Endothelial cell of umbilical vein (primary cell): ENCODE results near the gene PNMA1.

Experiments
- EZH2 ChIP-seq: IDR thresholded peaks from 2 replicates; pipeline ENCODE4 v1.6.1; 2012; ENCODE audit warnings: borderline replicate concordance, low read depth, mild to moderate bottlenecking, moderate library complexity, low read length, inconsistent platforms; ENCODE audit not compliant: severe bottlenecking
- POLR2A ChIP-seq: IDR thresholded peaks from 2 replicates; pipeline ENCODE4 v1.6.1; 2012; ENCODE audit warnings: low read depth, mild to moderate bottlenecking, control low read depth, low read length
- TF ChIP-seq, protein P1 (sequence below), 2 donors: IDR thresholded peaks; 1 replicate in 1 of 2; 2 replicates in 1 of 2; pipeline ENCODE4 v1.5.1; 2011; ENCODE audit warnings: low read length in 2 of 2, mild to moderate bottlenecking in 2 of 2, moderate library complexity in 2 of 2, control low read depth in 1 of 2, inconsistent platforms in 1 of 2, low read depth in 1 of 2; ENCODE audit not compliant: insufficient read depth in 1 of 2; ENCODE audit errors: extremely low read depth in 1 of 2
- TF ChIP-seq, protein P2 (sequence below): IDR thresholded peaks from 2 replicates; pipeline ENCODE4 v1.6.1; 2011; ENCODE audit not compliant: insufficient read depth, insufficient read length

DNA sequence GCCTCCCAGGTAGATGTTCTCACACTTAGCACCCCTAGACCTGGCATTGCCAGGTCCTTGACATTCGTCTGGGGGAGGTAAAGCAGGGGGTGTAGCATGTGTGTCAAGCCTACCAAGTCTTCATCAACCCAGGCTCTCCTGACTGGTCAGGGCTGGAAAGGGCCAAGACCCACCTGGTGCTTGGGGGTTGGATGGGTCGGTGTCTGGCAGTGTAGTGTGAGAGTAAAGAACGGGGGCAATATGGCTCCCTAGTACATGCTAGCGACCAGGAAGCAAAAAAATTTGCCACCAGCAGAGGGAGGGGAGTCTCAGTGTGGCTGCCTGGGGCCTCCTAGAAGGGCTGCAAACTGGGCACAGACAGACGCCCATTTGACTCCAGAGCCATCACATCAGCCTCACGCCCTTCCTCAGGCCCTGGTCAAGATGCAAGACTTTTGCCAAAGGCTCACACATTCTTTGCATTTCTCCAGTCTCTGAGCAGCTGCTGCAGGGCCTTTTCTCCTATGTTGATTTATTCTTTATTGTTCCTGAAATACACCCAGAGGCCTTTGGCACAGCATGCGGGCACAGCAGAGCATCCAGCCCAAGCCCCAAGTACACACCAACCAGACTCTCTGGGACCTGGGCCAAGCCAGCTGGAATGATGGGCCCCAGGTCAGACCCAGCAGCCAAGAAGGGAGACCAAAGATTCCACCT, 38.3 kb upstream of the PNMA1 start:
- TF ChIP-seq EZH2 (no peak), POLR2A (peak; percentile 13)
- TF ChIP-seq, protein P1, sequence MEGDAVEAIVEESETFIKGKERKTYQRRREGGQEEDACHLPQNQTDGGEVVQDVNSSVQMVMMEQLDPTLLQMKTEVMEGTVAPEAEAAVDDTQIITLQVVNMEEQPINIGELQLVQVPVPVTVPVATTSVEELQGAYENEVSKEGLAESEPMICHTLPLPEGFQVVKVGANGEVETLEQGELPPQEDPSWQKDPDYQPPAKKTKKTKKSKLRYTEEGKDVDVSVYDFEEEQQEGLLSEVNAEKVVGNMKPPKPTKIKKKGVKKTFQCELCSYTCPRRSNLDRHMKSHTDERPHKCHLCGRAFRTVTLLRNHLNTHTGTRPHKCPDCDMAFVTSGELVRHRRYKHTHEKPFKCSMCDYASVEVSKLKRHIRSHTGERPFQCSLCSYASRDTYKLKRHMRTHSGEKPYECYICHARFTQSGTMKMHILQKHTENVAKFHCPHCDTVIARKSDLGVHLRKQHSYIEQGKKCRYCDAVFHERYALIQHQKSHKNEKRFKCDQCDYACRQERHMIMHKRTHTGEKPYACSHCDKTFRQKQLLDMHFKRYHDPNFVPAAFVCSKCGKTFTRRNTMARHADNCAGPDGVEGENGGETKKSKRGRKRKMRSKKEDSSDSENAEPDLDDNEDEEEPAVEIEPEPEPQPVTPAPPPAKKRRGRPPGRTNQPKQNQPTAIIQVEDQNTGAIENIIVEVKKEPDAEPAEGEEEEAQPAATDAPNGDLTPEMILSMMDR (IDR thresholded peaks at IDR 0.05; ENCODE audit: extremely low read depth in 1 of 2, insufficient read depth in 1 of 2, low read depth in 1 of 2, low read length in 2 of 2): peak; percentile 32 to 45
- TF ChIP-seq, protein P2, sequence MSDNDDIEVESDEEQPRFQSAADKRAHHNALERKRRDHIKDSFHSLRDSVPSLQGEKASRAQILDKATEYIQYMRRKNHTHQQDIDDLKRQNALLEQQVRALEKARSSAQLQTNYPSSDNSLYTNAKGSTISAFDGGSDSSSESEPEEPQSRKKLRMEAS: no peak
